Sciatic nerve (tissue), 2 donors: ENCODE data around the gene SNX15. TPM values are rescaled to one million over a fixed set of nuclear protein-coding genes. Genes with fewer than 3 reads are reported as not detected.
"Not testable (repeated sequence)": the region's sequence is repeated elsewhere in the genome, so short reads cannot be mapped to it uniquely, and the experiment has no call there.

Source experiments
- ATAC-seq: fragments of 200-7000 bp; cut with Tn5 transposase; one replicate; pipeline ENCODE4 v1.9.1; 2020; ENCODE audit warnings: mild to moderate bottlenecking, moderate library complexity
- DNase-seq: peaks from one replicate; pipeline ENCODE4 v3.0.0-alpha.2; 2020; ENCODE audit warnings: low spot score
- intact Hi-C: fragments of 100-400 bp; cut with DNase I; formaldehyde crosslinking; loops from one replicate; pipeline ENCODE4 v1.14.2; 2022
- total RNA-seq: library from RNA; stranded (reverse); fragmentation: NEBNext Ultra II Directional; extraction: Animal tissue kit (Norgen Biotek cat#: 25700); gene quantifications from one replicate; pipeline ENCODE4 v1.2.1, GENCODE V29; 2021
- donor health status: DM: no; HTN: no; CAD: no.
- donor health status: DM: no; HTN: no; CAD: no.

Gene SNX15
- total RNA-seq, 1 donor from 2014 or later: 34.4 TPM

DNA sequence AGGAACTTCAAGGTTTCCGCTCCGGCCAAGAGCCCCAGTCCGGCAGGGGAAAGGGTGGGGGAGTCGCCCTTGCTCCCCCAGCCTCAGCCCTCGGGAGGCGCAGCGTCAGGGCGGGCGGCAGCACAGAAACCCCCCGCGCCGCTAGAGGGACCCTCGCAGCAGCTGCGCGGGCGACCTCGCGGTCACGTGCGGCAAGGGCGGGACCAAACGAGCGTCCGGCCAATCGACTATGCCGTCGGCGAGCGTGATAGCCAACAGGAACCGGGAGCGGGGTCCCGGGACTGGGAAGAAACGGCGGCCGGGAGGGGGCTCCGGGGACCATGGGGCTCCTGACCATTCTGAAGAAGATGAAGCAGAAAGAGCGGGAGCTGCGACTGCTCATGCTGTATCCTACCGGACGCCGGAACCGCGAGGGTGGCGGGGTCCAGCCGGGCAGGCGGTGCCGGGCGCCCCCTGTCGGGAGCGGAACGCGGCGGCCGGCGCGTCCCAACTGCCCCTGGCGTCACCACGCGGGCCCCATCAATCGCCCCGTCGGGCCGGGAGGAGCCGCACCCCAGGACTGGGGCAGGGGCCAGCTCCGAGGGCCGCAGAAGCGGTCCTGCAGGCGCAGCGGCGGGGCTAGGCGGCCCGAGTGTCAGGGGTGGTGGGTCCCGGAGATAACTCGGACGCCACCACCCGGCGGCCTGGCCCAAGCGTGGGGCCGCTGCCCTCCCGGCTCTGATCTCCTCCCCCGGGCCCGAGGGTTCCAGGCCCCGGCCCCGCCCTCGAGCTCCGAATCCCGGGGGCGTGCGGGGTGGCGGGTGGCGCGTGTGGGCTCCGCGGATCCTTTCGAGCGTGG, 13.1 kb upstream of the SNX15 start, which contains the start of gene ARL2:
TSS of gene ARL2 (plus strand) at position 273 of the 838 bp plus-strand sequence. CDS start at position 321, 48 bp downstream.
- intact Hi-C loops: loop anchor here (10.0 kb wide), 2 partner anchors 99 to 101 kb away; partner anchors contain the start of genes ATG2A, TM7SF2 and ZNHIT2
- ATAC-seq: peak; percentile 95
- DNase-seq: peak; percentile 96

DNA sequence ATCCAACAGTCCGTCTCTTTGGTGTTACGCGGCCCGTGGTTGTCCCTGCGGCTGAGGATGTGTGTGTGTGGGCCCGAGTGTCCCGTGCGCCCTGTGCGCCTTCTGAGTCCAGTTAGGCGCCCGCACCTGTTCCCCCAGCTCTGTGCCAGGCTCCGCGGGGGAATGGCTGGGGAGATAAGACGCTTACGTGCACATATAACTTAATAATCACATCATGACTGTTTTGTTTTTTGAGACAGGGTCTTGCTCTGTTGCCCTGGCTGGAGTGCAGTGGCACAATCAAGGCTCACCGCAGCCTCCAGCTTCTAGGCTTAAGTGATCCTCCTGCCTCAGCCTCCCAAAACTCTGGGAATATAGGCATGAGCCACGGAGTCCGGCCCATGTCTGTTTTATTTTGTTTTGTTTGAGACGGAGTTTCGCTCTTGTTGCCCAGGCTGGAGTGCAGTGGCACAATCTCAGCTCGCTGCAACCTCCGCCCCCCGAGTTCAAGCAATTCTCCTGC, 12.5 kb upstream of the SNX15 start:
- intact Hi-C loops: loop anchor here (10.0 kb wide), 2 partner anchors 100 kb away; partner anchors contain the start of genes ATG2A, TM7SF2 and ZNHIT2
- DNase-seq (no peak), ATAC-seq (peak; percentile 2)

DNA sequence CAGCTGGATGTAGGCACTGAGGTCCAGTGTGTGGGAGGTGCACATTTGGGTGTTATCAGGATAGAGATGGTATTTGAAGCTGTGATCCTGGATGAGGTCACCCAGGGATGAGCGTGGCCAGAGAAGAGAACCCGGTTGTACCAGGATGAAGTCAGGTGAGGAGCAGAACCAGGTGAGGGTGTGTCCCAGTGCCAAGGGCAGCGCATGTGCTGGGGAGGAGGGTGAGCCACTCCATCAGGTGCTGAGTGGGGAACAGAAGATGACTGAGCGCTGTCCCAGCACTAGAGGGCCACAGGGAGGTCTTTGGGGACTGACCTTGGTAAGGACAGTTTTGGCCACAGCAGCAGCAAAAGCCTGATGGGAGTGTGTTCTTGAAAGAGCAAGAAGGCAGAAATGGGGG, 10.5 kb upstream of the SNX15 start:
- no peak for DNase-seq
- no peak for ATAC-seq
- intact Hi-C loops: loop anchor here (10.0 kb wide), 2 partner anchors 98 to 102 kb away; partner anchors contain the start of genes ATG2A, TM7SF2 and ZNHIT2

DNA sequence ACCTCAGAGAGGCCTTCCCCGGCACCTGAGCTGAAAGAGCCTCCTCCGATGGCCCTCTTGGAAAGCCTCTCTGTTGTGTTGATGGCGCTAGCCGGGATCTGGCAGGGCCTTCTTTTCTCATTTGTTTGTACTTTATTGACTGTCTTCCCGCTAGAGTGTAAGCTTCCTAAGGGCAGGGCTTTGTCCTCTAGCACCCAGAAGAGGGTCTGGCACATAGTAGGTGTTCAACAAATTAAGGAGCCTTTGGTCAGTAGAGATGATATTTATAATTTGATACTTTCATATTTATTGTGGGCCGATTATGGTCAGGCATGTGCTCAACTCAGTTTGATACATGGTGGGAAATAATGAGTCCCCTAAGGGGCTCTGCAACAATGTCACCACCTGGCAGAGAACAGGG, 9.3 kb upstream of the SNX15 start:
- DNase-seq (no peak), ATAC-seq (no peak)
- intact Hi-C loops: loop anchor here (10.0 kb wide), 2 partner anchors 97 to 103 kb away; partner anchors contain the start of genes ATG2A, TM7SF2 and ZNHIT2

DNA sequence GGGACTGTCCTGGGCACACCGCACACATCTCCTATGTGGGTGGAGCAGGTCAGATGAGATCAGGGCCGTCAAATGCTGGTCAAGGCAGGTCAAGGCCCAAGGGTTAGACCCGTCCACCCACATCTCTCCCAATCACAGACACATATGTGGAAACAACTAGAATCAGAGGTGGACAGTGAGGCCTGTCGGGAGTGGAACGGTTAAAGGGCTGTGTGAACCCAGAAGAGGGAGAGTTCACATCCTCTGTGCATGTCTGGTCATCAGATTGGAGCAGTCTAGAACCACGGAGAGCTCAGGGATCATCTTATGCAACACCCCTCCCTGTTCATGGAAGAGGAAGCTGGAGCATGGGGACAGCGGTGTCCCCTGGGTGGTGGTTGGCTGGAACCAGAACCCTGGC, 7.4 kb upstream of the SNX15 start:
- DNase-seq: no peak
- intact Hi-C loops: loop anchor here (10.0 kb wide), 2 partner anchors 95 to 105 kb away; partner anchors contain the start of genes ATG2A, TM7SF2 and ZNHIT2
- ATAC-seq: no peak

DNA sequence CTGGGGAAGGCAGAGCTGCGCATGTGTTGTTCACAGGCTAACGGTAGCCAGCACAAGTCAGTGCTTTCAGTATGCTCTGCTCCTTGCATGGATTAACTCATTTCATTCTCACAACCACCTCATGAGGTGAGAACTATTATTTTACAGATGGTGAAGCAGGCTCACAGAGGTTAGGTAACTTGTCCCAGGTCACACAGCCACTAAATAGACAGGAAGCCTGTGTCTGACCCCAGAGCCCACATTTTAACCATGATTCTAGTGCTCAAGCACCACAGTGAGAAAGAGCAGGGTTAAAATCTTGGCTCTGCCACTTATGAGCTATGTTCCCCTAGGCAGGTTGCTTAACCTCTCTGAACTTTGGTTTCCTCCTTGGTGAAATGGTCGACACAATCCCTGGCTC, 6.2 kb upstream of the SNX15 start:
- intact Hi-C loops: no loop called here
- DNase-seq (no peak), ATAC-seq (no peak)

DNA sequence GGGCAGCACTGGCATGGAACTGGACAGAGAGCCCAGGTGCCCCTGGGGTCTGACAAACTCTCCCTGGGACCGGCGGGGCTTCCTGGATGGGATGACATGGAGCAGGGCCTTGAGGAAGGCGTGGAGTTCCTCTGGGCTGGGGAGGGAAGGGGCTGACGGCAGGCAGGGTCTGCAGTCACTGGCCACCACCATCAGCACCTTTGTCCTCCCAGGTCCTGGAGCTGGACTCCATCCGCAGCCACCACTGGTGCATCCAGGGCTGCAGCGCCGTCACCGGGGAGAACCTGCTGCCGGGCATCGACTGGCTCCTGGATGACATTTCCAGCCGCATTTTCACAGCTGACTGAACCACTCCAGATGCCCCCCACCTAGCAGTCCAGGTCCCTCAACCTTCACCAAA, 5.7 kb upstream of the SNX15 start:
- intact Hi-C loops: no loop called here
- DNase-seq (no peak), ATAC-seq (no peak)

DNA sequence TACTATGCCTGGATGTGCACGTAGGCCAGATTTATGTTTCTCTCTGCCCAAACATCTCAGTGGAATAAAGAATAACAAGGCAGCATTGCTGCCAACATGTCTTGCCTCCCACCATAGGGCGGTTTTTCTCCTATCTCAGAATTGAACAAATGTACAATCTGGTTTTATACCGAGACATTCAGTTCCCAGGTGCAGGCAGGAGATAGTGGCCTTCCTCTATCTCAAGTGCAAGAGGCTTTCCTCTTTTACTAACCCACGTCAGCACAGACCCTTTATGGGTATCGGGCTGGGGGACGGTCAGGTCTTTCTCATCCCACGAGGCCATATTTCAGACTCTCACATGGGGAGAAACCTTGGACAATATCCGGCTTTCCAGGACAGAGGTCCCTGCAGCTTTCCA, 3.7 kb upstream of the SNX15 start:
- ATAC-seq, DNase-seq, intact Hi-C loops: not testable (repeated sequence)

DNA sequence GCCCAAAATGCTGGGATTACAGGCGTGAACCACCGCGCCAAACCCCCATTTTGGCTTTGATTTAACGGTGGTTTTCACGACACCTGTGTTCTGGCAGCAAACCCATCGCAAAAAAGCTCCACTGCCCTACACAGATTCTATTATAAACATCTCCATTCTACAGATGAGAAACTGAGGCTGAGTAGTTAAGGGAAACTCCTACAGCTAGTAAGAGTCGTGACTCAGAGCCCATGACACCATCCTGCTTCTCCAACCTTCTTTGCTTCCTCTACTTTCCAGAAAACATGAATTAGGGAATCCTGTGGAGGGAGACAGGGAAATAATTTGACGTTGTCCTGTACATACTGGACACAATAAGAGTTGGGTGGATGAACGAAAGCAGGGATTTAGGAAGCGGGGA, 429 bp upstream of the SNX15 start:
- ATAC-seq: no peak
- no peak for DNase-seq
- intact Hi-C loops: no loop called here

DNA sequence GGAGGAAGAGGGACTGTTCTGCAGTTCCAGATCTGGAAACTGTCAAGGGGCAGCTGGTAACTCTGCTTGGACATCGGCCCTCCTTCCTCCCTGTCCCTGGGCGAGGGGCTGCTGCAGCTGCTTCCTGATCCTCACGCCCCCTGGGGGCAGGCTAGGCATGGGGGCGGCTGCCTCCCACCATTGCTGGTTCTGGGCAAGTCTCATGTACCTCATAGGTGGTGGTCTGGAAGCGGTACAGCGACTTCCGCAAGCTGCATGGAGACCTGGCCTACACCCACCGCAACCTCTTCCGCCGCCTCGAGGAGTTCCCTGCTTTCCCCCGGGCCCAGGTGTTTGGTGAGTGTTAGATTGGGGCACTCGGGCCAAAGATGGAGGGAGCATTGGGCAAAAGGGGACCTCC, 5.0 kb downstream of the SNX15 start:
- intact Hi-C loops: no loop called here
- no peak for ATAC-seq
- DNase-seq: no peak

DNA sequence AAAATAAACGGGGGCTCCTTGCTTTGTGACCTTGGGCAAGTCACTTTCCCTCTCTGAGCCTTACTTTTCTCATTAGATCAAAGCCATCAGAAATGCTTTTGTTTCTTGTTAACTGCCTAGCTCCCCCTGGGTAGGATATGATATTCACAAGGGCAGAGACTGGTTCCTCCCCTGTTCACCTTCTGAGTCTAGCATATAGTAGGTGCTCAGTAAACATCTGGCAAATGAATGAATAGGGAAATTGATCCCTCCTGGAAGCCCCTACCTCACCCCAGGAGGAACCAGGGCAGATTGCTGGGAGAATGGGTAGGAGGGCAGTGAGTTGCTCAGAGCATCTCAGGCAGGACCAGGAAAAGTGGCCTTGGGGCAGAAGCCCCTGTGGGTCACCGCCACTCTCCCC, 7.2 kb downstream of the SNX15 start:
- intact Hi-C loops: no loop called here

DNA sequence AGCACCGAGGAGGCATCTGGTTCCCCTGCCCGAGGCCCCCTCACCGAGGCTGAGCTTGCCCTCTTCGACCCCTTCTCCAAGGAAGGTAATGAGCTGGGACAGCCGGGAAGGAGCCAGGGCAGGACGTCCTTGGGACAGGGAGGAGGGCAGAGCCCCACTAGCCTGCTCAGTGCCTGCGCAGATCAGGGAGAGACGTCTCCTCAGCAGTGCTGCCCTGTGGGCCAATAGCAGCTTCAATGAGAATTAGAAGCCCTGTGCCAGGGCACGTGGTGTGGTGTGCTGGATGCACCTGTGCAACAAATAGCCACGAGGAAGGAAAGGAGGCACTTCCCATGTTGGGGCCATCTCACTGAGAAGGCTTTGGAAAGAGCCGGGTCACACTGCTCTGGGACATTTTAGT, 8.3 kb downstream of the SNX15 start:
- no peak for DNase-seq
- intact Hi-C loops: no loop called here
- no peak for ATAC-seq

More for the DNA sequence above, 7.2 kb downstream of the SNX15 start:
- DNase-seq (no peak), ATAC-seq (no peak)

DNA sequence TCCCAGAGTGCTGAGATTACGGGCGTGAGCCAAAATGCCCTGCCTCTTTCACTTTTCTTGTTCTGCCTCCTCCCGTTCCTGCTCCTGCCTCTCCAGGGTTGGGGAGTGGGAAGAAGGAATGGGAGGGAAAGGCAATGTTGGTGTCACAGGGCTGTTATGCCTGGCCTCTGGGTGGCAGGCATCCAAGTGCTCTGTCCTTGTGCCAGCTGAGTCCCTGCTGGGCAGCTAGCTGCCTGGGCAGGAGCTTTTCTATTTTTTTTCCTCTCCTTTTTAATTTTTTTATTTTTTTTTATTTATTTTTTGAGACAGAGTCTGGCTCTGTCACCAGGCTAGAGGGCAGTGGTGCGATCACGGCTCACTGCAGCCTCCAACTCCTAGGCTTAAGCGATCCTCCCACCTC, 9.7 kb downstream of the SNX15 start:
- no peak for ATAC-seq
- intact Hi-C loops: no loop called here
- DNase-seq: peak; percentile 82

DNA sequence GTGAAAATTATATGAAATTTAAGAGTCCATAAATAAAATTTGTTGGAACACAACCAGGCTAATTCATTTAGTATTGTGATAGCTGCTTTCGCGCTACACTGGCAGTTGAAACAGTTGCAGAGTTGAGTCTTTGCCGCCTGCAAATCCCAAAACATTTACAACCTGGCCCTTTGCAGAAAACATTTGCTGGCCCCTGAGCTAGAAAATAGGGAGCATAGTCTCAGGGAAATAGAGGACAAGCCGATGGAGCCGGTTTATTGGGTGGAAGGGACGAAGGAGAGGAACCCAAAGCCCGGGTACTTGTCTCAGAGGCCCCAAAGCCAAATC, 13.2 kb downstream of the SNX15 start:
- intact Hi-C loops: no loop called here
- no peak for ATAC-seq
- DNase-seq: no peak

DNA sequence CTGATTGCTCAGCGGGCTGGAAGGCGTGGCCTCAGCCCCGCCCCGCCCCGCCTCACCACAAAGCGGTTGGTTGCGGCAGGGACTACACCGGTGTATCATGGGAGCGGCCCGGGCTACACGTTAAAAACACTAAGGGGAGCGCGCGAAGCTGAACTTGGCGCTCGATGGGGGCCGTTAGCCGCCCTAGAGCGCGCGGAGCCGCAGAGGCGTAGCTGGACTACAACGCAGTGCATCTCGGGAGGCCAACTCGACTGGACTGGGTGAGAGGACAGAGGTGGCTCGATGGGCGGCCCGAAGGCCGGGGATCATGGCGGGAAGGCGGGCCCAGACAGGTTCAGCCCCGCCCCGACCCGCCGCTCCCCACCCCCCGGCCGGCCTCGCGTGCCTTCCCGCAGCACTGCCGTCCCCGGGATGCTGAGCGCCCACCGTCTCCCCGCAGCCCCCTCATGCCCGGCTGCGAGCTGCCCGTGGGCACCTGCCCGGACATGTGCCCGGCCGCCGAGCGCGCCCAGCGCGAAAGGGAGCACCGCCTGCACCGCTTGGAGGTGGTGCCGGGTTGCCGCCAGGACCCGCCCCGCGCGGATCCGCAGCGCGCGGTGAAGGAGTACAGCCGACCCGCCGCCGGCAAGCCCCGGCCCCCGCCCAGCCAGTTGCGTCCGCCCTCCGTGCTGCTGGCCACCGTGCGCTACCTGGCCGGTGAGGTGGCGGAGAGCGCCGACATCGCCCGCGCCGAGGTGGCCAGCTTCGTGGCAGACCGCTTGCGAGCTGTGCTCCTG, 13.8 kb downstream of the SNX15 start, which contains the start of gene SAC3D1:
TSS of gene SAC3D1 (plus strand) at position 364 of the 776 bp plus-strand sequence. CDS start at position 447, 83 bp downstream.
- DNase-seq (peak; percentile 92), ATAC-seq (peak; percentile 97)
- intact Hi-C loops: no loop called here

DNA sequence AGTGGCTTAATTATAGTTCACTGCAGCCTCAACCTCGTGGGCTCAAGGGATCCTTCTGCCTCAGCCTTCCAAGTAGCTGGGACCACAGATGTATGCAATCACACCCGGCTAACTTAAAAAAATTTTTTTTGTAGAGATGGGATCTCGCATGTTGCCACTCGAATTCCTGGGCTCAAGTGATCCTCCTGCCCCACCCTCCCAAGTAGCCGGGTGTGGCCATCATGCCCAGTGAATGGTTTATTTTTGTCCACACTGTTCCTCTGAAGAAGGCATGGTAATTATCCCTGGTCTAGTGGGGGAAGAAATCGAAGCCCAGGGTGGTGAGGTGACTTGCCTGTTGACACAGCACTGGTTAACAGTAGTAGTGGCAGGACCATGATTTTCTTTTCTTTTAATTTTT, 15.7 kb downstream of the SNX15 start:
- ATAC-seq: no peak
- no peak for DNase-seq
- intact Hi-C loops: no loop called here

DNA sequence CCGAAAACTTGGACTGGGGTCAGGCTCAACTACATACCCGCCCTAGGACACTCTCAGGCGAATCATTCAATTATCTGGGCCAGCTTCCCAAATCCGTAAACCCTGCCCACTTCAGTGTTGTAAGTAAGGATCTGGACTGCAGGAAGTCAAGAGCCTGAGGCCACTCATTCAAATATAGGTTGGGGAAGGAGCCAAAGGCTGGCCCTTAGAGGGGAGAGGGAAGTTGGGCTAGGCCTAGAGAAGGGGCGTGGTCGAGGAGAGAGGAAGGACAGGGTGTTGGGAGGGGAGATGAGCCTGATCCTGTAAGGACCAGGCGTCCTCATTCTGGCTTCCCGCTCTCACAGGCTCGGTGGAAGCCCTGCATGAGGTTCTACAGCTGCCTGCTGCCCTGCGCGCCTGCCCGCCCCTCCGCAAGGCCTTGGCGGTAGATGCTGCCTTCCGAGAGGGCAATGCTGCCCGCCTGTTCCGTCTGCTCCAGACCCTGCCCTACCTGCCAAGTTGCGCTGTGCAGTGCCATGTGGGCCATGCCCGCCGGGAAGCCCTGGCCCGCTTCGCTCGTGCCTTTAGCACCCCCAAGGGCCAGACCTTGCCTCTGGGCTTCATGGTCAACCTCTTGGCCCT, 16.8 kb downstream of the SNX15 start:
- ATAC-seq (no peak), DNase-seq (no peak)
- intact Hi-C loops: no loop called here

DNA sequence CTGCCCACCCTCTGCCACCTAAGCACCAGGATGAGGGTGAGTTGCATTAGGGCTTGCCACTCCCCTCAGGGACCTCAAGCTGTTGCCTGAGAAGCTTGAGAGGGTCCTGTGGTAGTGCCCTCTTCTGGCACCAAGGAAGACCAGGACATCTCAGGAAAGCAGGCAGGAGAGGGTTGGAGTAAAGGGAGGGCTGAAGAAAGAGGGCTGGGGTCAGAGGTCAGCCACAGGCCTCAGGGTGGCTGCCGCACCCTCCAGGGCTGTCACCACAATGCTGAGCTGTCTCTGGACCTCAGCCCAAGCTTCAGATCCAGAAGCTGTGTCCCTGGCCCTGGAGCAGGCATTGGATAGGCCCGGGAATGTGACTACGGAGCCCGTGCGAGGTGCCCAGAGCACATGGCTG, 17.8 kb downstream of the SNX15 start:
- intact Hi-C loops: no loop called here
- DNase-seq: no peak
- ATAC-seq: no peak

DNA sequence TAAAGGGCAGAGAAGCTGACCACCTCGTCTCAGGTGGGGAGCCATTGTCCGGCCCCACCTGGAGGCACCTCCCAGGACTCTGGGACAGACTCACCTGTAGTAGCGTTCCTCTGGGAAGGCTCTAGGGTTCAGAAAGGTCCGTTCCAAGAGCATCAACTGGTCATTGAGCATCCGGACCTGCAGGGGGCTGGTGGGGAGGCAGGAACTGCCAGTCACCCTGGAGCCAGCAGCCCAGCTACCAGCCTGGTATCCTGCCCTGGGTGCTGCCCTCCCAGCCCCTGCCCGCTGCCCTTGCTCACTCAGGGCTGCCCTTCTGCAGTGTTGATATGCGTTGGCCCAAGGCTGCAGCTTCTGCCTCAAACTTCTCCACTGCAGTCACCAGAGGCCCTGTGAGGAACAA, 18.5 kb downstream of the SNX15 start:
- intact Hi-C loops: no loop called here
- DNase-seq (no peak), ATAC-seq (no peak)
